ENCODE measurements around the gene DTL.

DNA sequence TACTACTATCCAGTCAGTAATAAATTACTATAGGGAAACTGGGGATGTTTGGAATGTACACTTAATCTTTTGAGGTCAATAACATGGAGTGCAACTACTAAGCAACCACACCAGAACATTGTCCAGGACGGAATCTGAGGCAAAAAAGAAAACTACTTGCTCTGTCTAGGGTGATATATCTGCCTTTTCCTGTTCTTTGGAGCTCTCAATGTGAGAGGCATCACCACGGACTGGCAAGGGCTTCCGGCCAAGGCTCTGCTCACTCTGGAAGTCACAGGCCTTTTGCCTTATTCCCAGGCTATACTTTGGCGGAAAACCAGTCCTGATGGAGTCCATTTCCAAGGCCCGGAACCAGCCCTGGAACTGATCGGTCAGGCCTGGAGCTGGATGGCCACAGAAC lies 94.2 kb downstream of the DTL start:
- no peak for TF ChIP-seq CTCF (IDR thresholded peaks at IDR 0.05)
- TF ChIP-seq POLR2A (IDR thresholded peaks at IDR 0.05) = no peak

Measured in heart left ventricle (tissue), 13 donors.